ENCODE data around the gene LAMP5.

DNA sequence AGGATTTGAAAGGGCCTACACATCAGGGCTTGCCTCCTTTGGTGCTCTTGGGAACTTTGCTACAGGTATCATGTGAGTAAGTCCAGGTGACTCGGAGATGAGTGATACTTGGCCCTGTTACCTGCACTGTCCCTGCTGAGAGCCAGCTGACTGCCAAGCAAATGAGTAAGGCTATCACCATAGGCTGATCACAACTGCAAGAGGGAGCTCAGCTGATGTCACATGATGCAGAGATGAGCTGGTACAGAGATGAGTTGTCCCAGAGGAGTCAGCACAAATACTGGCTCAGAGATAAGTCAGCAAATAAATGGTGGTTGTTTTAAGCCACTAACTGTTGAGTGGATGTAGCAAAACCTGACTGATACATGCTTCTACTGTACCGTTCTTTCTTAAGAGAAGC, 41.4 kb downstream of the LAMP5 start:
- TF ChIP-seq, protein P1, sequence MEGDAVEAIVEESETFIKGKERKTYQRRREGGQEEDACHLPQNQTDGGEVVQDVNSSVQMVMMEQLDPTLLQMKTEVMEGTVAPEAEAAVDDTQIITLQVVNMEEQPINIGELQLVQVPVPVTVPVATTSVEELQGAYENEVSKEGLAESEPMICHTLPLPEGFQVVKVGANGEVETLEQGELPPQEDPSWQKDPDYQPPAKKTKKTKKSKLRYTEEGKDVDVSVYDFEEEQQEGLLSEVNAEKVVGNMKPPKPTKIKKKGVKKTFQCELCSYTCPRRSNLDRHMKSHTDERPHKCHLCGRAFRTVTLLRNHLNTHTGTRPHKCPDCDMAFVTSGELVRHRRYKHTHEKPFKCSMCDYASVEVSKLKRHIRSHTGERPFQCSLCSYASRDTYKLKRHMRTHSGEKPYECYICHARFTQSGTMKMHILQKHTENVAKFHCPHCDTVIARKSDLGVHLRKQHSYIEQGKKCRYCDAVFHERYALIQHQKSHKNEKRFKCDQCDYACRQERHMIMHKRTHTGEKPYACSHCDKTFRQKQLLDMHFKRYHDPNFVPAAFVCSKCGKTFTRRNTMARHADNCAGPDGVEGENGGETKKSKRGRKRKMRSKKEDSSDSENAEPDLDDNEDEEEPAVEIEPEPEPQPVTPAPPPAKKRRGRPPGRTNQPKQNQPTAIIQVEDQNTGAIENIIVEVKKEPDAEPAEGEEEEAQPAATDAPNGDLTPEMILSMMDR (conservative IDR thresholded peaks at IDR 0.05; ENCODE audit: low read depth in 2 of 2), result no peak
- TF ChIP-seq EZH2 (IDR thresholded peaks at IDR 0.05; ENCODE audit: low read depth, unreplicated experiment) (no peak), CREB1 (CRISPR knock-in tag; IDR thresholded peaks at IDR 0.05; ENCODE audit: low read depth) (no peak), POLR2AphosphoS5 (IDR thresholded peaks at IDR 0.05; ENCODE audit: low read depth) (no peak), EZH2phosphoT487 (IDR thresholded peaks at IDR 0.05; ENCODE audit: unreplicated experiment) (no peak)

All from GM23338 (cell line).